Dermis blood vessel endothelial cell (primary cell): ENCODE results near the gene WDR26. TPM values are rescaled to one million over a fixed set of nuclear protein-coding genes. Genes with fewer than 3 reads are reported as not detected.
"Not testable (repeated sequence)": the region's sequence is repeated elsewhere in the genome, so short reads cannot be mapped to it uniquely, and the experiment has no call there.

Experiments
- DNase-seq: peaks from one replicate; pipeline ENCODE4 v3.0.0; 2010
- total RNA-seq: library from RNA; depleted of rRNA; stranded (reverse); fragments of >200 nt; gene quantifications from 2 replicates; pipeline ENCODE4 v1.2.3, GENCODE V29; 2014

Gene WDR26
- total RNA-seq, 1 donor from 2014 or later: 70.3 TPM

- DNase-seq: peak; percentile 49
Observed at GRCh38 chr1:224433701-224434672, 610 bp downstream of the WDR26 start.

GRCh38 chr1:224433041-224433691 lies 1.4 kb downstream of the WDR26 start:
- DNase-seq: peak; percentile 44

- DNase-seq: peak; percentile 33
Observed at GRCh38 chr1:224432672-224433040, 1.9 kb downstream of the WDR26 start.

- DNase-seq: peak; percentile 25
Observed at GRCh38 chr1:224432146-224432545, 2.5 kb downstream of the WDR26 start.

GRCh38 chr1:224431726-224432125 lies 2.9 kb downstream of the WDR26 start:
- no peak for DNase-seq

GRCh38 chr1:224430511-224431113 lies 4.0 kb downstream of the WDR26 start:
- DNase-seq: peak; percentile 76

GRCh38 chr1:224429616-224430326 lies 4.8 kb downstream of the WDR26 start:
- DNase-seq: no peak

GRCh38 chr1:224428713-224429112 lies 5.9 kb downstream of the WDR26 start:
- not testable (repeated sequence) for DNase-seq

GRCh38 chr1:224427346-224427745 lies 7.3 kb downstream of the WDR26 start:
- DNase-seq: peak; percentile 72

GRCh38 chr1:224426869-224427268 lies 7.7 kb downstream of the WDR26 start:
- DNase-seq: not testable (repeated sequence)

- no peak for DNase-seq
Observed at GRCh38 chr1:224425279-224425884, 9.2 kb downstream of the WDR26 start.

GRCh38 chr1:224420106-224420505 lies 14.5 kb downstream of the WDR26 start:
- no peak for DNase-seq

GRCh38 chr1:224411766-224412165 lies 22.8 kb downstream of the WDR26 start:
- no peak for DNase-seq

- DNase-seq: no peak
Observed at GRCh38 chr1:224408294-224408590, 26.4 kb downstream of the WDR26 start.

- no peak for DNase-seq
Observed at GRCh38 chr1:224407571-224408293, 26.9 kb downstream of the WDR26 start.

- DNase-seq: peak; percentile 13
Observed at GRCh38 chr1:224406216-224406615, 28.4 kb downstream of the WDR26 start.

- DNase-seq: no peak
Observed at GRCh38 chr1:224405604-224405970, 29.0 kb downstream of the WDR26 start.

GRCh38 chr1:224404916-224405603 lies 29.5 kb downstream of the WDR26 start:
- DNase-seq: no peak

- no peak for DNase-seq
Observed at GRCh38 chr1:224402472-224403036, 32.0 kb downstream of the WDR26 start.

- DNase-seq: no peak
Observed at GRCh38 chr1:224399887-224400286, 34.7 kb downstream of the WDR26 start.

GRCh38 chr1:224393294-224393693 lies 41.3 kb downstream of the WDR26 start:
- DNase-seq: no peak
